Nephron progenitor cell (in vitro differentiated cells): ENCODE measurements around the gene DNAAF9.

Experiments
- DNase-seq: peaks from one replicate; pipeline ENCODE4 v3.0.0; 2021
- H3K27ac Mint-ChIP-seq: 2 replicates; pipeline ENCODE4 v1.8.0; 2021; ENCODE audit warnings: mild to moderate bottlenecking, moderate library complexity, mixed read lengths
- H3K27me3 Mint-ChIP-seq: 2 replicates; pipeline ENCODE4 v1.8.0; 2021; ENCODE audit warnings: mild to moderate bottlenecking, low read depth, mixed read lengths; ENCODE audit not compliant: poor library complexity
- H3K36me3 Mint-ChIP-seq: 2 replicates; pipeline ENCODE4 v1.8.0; 2021; ENCODE audit warnings: low read depth, mixed read lengths
- H3K4me1 Mint-ChIP-seq: 2 replicates; pipeline ENCODE4 v1.8.0; 2021; ENCODE audit warnings: mixed read lengths
- H3K4me3 Mint-ChIP-seq: 2 replicates; pipeline ENCODE4 v1.8.0; 2021; ENCODE audit warnings: mild to moderate bottlenecking, moderate library complexity, mixed read lengths
- H3K9me3 Mint-ChIP-seq: 2 replicates; pipeline ENCODE4 v1.8.0; 2021; ENCODE audit warnings: mild to moderate bottlenecking, moderate library complexity, mixed read lengths
- CTCF ChIP-seq: fragments of 200-600 bp; sonication (generic); IDR thresholded peaks from 2 replicates; pipeline ENCODE4 v1.5.0; 2021; ENCODE audit warnings: antibody characterized with exemption

Gene DNAAF9

GRCh38 chr20:3403741-3404140 lies 3.7 kb downstream of the DNAAF9 start:
- peaks cover 5% of the 10 kb centered on the region for H3K27me3 Mint-ChIP-seq
- TF ChIP-seq CTCF, result no peak
- H3K27ac Mint-ChIP-seq, result no peak overlapping the region
- DNase-seq, result no peak
- H3K36me3 Mint-ChIP-seq, result no peaks in the 10 kb centered on the region
- no peak overlapping the region for H3K4me3 Mint-ChIP-seq
- H3K9me3 Mint-ChIP-seq, result no peaks in the 10 kb centered on the region
- H3K4me1 Mint-ChIP-seq, result peaks cover 30% of the 10 kb centered on the region

GRCh38 chr20:3402453-3402852 lies 5.0 kb downstream of the DNAAF9 start:
- no peak for TF ChIP-seq CTCF
- peaks cover 5% of the 10 kb centered on the region for H3K27me3 Mint-ChIP-seq
- no peaks in the 10 kb centered on the region for H3K36me3 Mint-ChIP-seq
- DNase-seq, result no peak
- H3K9me3 Mint-ChIP-seq, result no peaks in the 10 kb centered on the region
- no peak overlapping the region for H3K4me3 Mint-ChIP-seq
- no peak overlapping the region for H3K27ac Mint-ChIP-seq
- H3K4me1 Mint-ChIP-seq, result peaks cover 21% of the 10 kb centered on the region

- H3K4me1 Mint-ChIP-seq, result peaks cover 5% of the 10 kb centered on the region
- DNase-seq, result no peak
- peaks cover 11% of the 10 kb centered on the region for H3K36me3 Mint-ChIP-seq
- H3K9me3 Mint-ChIP-seq, result peaks cover 12% of the 10 kb centered on the region
- TF ChIP-seq CTCF, result no peak
- H3K4me3 Mint-ChIP-seq, result no peak overlapping the region
- H3K27me3 Mint-ChIP-seq, result no peaks in the 10 kb centered on the region
- H3K27ac Mint-ChIP-seq, result no peak overlapping the region
These were observed 7.0 kb downstream of the DNAAF9 start for GRCh38 chr20:3400260-3401155.

- Mint-ChIP-seq H3K27me3 (no peaks in the 10 kb centered on the region), H3K4me3 (no peak overlapping the region), H3K4me1 (no peaks in the 10 kb centered on the region), H3K36me3 (peaks cover 11% of the 10 kb centered on the region), H3K9me3 (peaks cover 12% of the 10 kb centered on the region), H3K27ac (no peak overlapping the region)
- TF ChIP-seq CTCF, result no peak
- no peak for DNase-seq
These were observed 8.7 kb downstream of the DNAAF9 start for GRCh38 chr20:3398681-3399252.

GRCh38 chr20:3396492-3396891 lies 11.0 kb downstream of the DNAAF9 start:
- Mint-ChIP-seq H3K4me3 (no peak overlapping the region), H3K9me3 (peaks cover 12% of the 10 kb centered on the region), H3K27ac (no peak overlapping the region), H3K36me3 (peaks cover 19% of the 10 kb centered on the region), H3K4me1 (no peaks in the 10 kb centered on the region), H3K27me3 (no peaks in the 10 kb centered on the region)
- TF ChIP-seq CTCF, result no peak
- no peak for DNase-seq
